MM.1S (cell line): ENCODE results near the gene TBC1D23.

Experiments
- EZH2 ChIP-seq: fragments of 300-600 bp; sonication (generic); optimal IDR thresholded peaks from 2 replicates; pipeline ENCODE3; 2017; ENCODE audit warnings: low read depth, mild to moderate bottlenecking, antibody characterized with exemption, low read length, mixed read lengths
- EZH2phosphoT487 ChIP-seq: fragments of 300-600 bp; sonication (generic); IDR thresholded peaks from 2 replicates; pipeline ENCODE4 v1.6.1; 2018; ENCODE audit warnings: antibody characterized with exemption, low read length
- TF ChIP-seq, protein P1 (sequence below): fragments of 300-600 bp; sonication (generic); IDR thresholded peaks from 2 replicates; pipeline ENCODE4 v1.5.1; 2016; ENCODE audit warnings: antibody characterized with exemption, low read length, mixed read lengths

DNA sequence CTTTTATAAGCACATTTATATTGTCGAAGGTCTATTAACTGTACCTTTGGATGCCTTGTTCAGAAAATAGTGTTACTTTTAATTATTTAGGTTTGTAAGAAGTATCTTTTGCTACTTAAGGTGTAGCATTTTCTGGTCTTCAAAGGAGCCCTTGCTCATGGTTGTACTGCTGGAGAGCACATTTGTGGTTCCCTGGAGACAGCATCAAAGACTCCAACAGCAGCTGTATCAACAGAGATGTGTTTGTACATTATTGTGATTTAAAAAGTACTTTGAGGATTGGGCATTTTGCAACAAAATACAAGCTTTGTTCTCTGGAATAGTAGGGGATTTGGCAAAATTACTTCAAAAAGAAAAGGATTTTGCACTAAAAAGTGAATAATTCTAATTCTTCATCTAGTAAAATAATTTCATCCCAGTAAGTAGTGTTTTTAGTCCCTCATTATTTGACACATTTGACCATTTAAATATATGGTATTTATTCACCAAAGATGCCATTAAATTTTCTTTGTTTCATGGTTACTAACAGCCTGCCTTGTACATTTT is 16.5 kb downstream of the TBC1D23 start:
- TF ChIP-seq EZH2phosphoT487, result no peak
- TF ChIP-seq, protein P1, sequence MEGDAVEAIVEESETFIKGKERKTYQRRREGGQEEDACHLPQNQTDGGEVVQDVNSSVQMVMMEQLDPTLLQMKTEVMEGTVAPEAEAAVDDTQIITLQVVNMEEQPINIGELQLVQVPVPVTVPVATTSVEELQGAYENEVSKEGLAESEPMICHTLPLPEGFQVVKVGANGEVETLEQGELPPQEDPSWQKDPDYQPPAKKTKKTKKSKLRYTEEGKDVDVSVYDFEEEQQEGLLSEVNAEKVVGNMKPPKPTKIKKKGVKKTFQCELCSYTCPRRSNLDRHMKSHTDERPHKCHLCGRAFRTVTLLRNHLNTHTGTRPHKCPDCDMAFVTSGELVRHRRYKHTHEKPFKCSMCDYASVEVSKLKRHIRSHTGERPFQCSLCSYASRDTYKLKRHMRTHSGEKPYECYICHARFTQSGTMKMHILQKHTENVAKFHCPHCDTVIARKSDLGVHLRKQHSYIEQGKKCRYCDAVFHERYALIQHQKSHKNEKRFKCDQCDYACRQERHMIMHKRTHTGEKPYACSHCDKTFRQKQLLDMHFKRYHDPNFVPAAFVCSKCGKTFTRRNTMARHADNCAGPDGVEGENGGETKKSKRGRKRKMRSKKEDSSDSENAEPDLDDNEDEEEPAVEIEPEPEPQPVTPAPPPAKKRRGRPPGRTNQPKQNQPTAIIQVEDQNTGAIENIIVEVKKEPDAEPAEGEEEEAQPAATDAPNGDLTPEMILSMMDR, result no peak
- TF ChIP-seq EZH2, result no peak
